PC-9 (cell line): ENCODE results near the gene CALM3. TPM values are rescaled to one million over a fixed set of nuclear protein-coding genes. Genes with fewer than 3 reads are reported as not detected.
A peak's percentile ranks its signal among the peaks of the same experiment; 100 is the strongest.

Experiments
- Bru-seq: library from RNA; stranded (reverse); fragments of 400-500 nt; gene quantifications from one replicate; lab custom pipeline; 2021; lab: Mats Ljungman, UMichigan
- BruChase-seq, 2 experiments: library from RNA; stranded (reverse); fragments of 400-500 nt; gene quantifications; one replicate each; lab custom pipeline; 2021; lab: Mats Ljungman, UMichigan
- BruUV-seq: library from RNA; stranded (reverse); fragments of 400-500 nt; replicated peaks from 2 replicates; lab custom pipeline; 2021; lab: Mats Ljungman, UMichigan
- CTCF ChIA-PET: fragments of 300-600 bp; sonication (Branson Sonifier 250); formaldehyde crosslinking; loops from one replicate; lab custom pipeline; 2022; ENCODE audit warnings: antibody characterized with exemption; lab: Charles Lee
- POLR2A ChIA-PET: fragments of 300-600 bp; sonication (Branson Sonifier 250); formaldehyde crosslinking; loops from one replicate; lab custom pipeline; 2022; ENCODE audit warnings: antibody characterized with exemption; ENCODE audit not compliant: unreplicated experiment; lab: Charles Lee
- DNase-seq, 2 experiments: peaks; one replicate each; pipeline versions ENCODE4 v3.0.0 to v3.0.0-alpha.2; 2015 to 2022; ENCODE audit warnings: mixed read lengths in 1 of 2
- H2AFZ ChIP-seq: fragments of 200-600 bp; sonication (generic); 2 replicates; pipeline ENCODE4 v1.8.1; 2017; ENCODE audit warnings: antibody characterized with exemption
- H3F3A ChIP-seq: fragments of 200-600 bp; sonication (generic); 2 replicates; pipeline ENCODE4 v1.8.1; 2017; ENCODE audit warnings: antibody characterized with exemption, mild to moderate bottlenecking, low read depth; ENCODE audit not compliant: insufficient read depth
- H3K27ac ChIP-seq: fragments of 200-600 bp; sonication (generic); 2 replicates; pipeline ENCODE4 v1.6.1; 2016; ENCODE audit warnings: mixed run types
- H3K27me3 ChIP-seq: fragments of 200-600 bp; sonication (generic); 2 replicates; pipeline ENCODE4 v1.6.1; 2016; ENCODE audit warnings: low read depth, mixed run types; ENCODE audit not compliant: insufficient read depth
- H3K36me3 ChIP-seq: fragments of 200-600 bp; sonication (generic); 2 replicates; pipeline ENCODE4 v1.6.1; 2016; ENCODE audit warnings: low read depth, mixed run types
- H3K4me1 ChIP-seq: fragments of 200-600 bp; sonication (generic); replicated peaks from 2 replicates; pipeline ENCODE4 v1.6.1; 2016; ENCODE audit warnings: mixed run types; ENCODE audit not compliant: insufficient read depth
- H3K4me2 ChIP-seq: fragments of 200-600 bp; sonication (generic); 2 replicates; pipeline ENCODE4 v1.6.1; 2017; ENCODE audit warnings: mixed run types
- H3K4me3 ChIP-seq: fragments of 200-600 bp; sonication (generic); 2 replicates; pipeline ENCODE4 v1.6.1; 2016; ENCODE audit warnings: mixed run types
- H3K79me2 ChIP-seq: fragments of 200-600 bp; sonication (generic); 2 replicates; pipeline ENCODE4 v1.6.1; 2017; ENCODE audit warnings: low read depth, mixed run types
- H3K9me2 ChIP-seq: fragments of 200-600 bp; sonication (generic); 2 replicates; pipeline ENCODE4 v1.8.1; 2017; ENCODE audit warnings: mild to moderate bottlenecking; ENCODE audit not compliant: insufficient read depth
- H3K9me3 ChIP-seq: fragments of 200-600 bp; sonication (generic); 2 replicates; pipeline ENCODE4 v1.8.1; 2016; ENCODE audit warnings: low read depth; ENCODE audit not compliant: insufficient read depth
- H4K20me1 ChIP-seq: fragments of 200-600 bp; sonication (generic); 2 replicates; pipeline ENCODE4 v1.8.1; 2017; ENCODE audit not compliant: insufficient read depth
- EZH2 ChIP-seq: fragments of 200-600 bp; sonication (generic); IDR thresholded peaks from 2 replicates; pipeline ENCODE4 v1.8.0; 2017; ENCODE audit warnings: antibody characterized with exemption, low read depth
- intact Hi-C: fragments of 100-400 bp; cut with micrococcal nuclease; formaldehyde crosslinking; loops from one replicate; pipeline ENCODE4 v1.10.0; 2022; ENCODE audit not compliant: unreplicated experiment
- long read RNA-seq: library from polyadenylated mRNA; stranded (forward); transcript quantifications from one replicate; pipeline ENCODE4 v2.0.0, GENCODE V29; 2022
- total RNA-seq: library from RNA; stranded (reverse); gene quantifications from 2 replicates; pipeline ENCODE4 v1.2.3, GENCODE V29; 2021
- TF ChIP-seq, protein P1 (sequence below): fragments of 200-600 bp; sonication (generic); conservative IDR thresholded peaks from 2 replicates; pipeline ENCODE4 v1.6.1; 2017; ENCODE audit warnings: mixed run types, antibody characterized with exemption, mild to moderate bottlenecking, moderate library complexity

Gene CALM3
- total RNA-seq, result 211 and 239 TPM in 2 replicates
- Bru-seq, nascent RNA, result percentile 75 among the genes with signal in this experiment
- percentile 90 among the genes with signal in this experiment for BruChase-seq, experiment 1, labeled RNA remaining after a 2-hour chase
- BruChase-seq, experiment 2, labeled RNA remaining after a 6-hour chase, result percentile 96 among the genes with signal in this experiment
- long read RNA-seq, transcript CALM3-202 (6 exons, 702 nt), result minor isoform, 5 of 417 reads
- long read RNA-seq, transcript CALM3-201 (6 exons, 2,289 nt), result major isoform, 357 of 417 reads
- long read RNA-seq, transcript CALM3-207 (4 exons, 721 nt), result minor isoform, 5 of 417 reads
- long read RNA-seq, partial matches to known transcripts, result 5 of 417 reads
- long read RNA-seq, other reads (novel, unspliced or antisense), result 44 of 417 reads

DNA sequence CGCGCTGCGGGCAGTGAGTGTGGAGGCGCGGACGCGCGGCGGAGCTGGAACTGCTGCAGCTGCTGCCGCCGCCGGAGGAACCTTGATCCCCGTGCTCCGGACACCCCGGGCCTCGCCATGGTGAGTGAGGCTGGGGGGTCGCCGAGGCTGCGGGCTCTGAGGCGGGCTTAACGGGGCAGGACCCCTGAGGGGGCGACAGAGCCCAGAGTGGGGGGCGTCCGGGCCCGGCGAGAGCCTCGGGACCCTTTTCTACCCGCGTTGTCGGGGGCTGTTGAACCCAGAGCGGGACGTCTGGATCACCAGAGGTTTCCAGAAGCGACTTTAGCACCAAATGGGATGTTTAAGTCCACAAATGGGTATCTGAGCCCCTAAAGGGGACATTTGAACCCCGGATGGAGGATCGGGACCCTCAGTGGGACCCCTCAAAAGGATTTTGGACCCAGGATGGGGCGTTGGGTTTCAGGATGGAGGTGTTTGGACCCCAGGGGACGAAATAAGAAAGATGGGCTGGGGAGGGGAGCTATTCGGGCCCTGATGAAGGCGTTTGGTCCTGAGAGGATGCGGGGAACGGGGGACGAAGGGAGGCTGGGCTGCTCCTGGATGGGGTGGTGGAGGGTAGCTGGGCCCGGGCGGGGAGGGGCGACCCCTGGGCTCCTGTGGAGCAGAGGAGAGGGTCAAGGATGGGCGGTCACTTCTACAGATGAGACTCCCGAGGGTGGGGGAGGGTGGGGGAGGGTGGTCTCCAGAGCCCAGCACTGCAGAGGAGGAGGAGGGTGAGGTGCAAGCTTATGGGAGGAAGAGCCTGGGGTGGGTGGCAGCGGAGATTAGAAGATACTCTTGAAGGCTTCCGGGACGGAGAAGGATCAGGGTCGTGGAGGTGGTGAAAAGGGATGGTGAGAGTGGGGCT is at the start of gene CALM3:
CALM3 (plus strand) TSS at position 13 of the 907 bp plus-strand sequence; CDS start at position 118, 105 bp downstream.
- CTCF ChIA-PET, result interaction anchor here (0.6 to 2.6 kb wide), 3 partner anchors 12 to 60 kb away, joined by 3 to 11 read pairs (median 4); no protein-coding TSS in a partner anchor
- no peaks in the 10 kb centered on the region for H3K27me3 ChIP-seq
- H4K20me1 ChIP-seq, result no peaks in the 10 kb centered on the region
- no peaks in the 10 kb centered on the region for H3K9me3 ChIP-seq
- peaks cover 12% of the 10 kb centered on the region; the same call in 1 of the 2 replicates for H3K4me1 ChIP-seq
- H3K4me3 ChIP-seq, result peak within 1 kb of the TSS; percentile 100
- peak within 1 kb of the TSS; percentile 93 for H3K27ac ChIP-seq
- peak within 1 kb of the TSS; percentile 89 for H3K4me2 ChIP-seq
- peaks cover 6% of the 10 kb centered on the region; the same call in 1 of the 2 replicates for H3K36me3 ChIP-seq
- H2AFZ ChIP-seq, result peak within 1 kb of the TSS; percentile 99
- peaks cover 4% of the 10 kb centered on the region; the same call in 1 of the 2 replicates for H3F3A ChIP-seq
- no peaks in the 10 kb centered on the region for H3K9me2 ChIP-seq
- BruUV-seq, result TSS peak; percentile 50
- DNase-seq, result no peak
- intact Hi-C loops, result no loop called here
- TF ChIP-seq, protein P1, sequence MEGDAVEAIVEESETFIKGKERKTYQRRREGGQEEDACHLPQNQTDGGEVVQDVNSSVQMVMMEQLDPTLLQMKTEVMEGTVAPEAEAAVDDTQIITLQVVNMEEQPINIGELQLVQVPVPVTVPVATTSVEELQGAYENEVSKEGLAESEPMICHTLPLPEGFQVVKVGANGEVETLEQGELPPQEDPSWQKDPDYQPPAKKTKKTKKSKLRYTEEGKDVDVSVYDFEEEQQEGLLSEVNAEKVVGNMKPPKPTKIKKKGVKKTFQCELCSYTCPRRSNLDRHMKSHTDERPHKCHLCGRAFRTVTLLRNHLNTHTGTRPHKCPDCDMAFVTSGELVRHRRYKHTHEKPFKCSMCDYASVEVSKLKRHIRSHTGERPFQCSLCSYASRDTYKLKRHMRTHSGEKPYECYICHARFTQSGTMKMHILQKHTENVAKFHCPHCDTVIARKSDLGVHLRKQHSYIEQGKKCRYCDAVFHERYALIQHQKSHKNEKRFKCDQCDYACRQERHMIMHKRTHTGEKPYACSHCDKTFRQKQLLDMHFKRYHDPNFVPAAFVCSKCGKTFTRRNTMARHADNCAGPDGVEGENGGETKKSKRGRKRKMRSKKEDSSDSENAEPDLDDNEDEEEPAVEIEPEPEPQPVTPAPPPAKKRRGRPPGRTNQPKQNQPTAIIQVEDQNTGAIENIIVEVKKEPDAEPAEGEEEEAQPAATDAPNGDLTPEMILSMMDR, result no peak
- TF ChIP-seq EZH2, result no peak
- H3K79me2 ChIP-seq, result peaks cover 35% of the 10 kb centered on the region
- POLR2A ChIA-PET, result interaction anchor here (0.5 to 0.6 kb wide), 4 partner anchors 24 to 1793 kb away, joined by 3 to 8 read pairs (median 6); partner anchors contain the start of gene PTGIR

DNA sequence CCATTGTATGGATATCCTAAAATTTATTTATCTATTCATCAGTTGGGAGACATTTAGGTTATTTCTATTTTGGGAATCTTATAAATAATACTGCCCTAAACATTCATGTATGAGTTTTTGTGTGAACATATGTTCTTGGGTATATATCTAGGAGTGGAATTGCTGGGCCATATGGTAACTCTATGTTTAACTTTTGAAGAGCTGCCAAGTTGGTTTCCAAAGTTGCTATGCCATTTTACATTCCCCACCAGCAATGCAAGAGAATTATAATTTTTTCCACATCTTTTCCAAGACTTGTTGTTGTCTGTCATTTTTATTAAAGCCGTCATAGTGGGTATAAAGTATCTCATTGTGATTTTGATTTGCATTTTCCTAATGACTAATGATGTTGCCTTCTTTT is 48.2 kb upstream of the CALM3 start:
- H3K4me3 ChIP-seq, result no peak overlapping the region
- intact Hi-C loops, result no loop called here
- no peak overlapping the region for H3K27ac ChIP-seq
- no peaks in the 10 kb centered on the region for H3K4me1 ChIP-seq
- no peaks in the 10 kb centered on the region for H4K20me1 ChIP-seq
- H3K9me3 ChIP-seq, result peaks cover 15% of the 10 kb centered on the region; the same call in 1 of the 2 replicates
- no peaks in the 10 kb centered on the region for H3K36me3 ChIP-seq
- no peak overlapping the region for H3K4me2 ChIP-seq
- no peaks in the 10 kb centered on the region for H3F3A ChIP-seq
- ChIA-PET CTCF (no interaction called here), POLR2A (no interaction called here)
- no TSS peak for BruUV-seq
- no peak overlapping the region for H2AFZ ChIP-seq
- H3K9me2 ChIP-seq, result no peaks in the 10 kb centered on the region
- H3K79me2 ChIP-seq, result no peaks in the 10 kb centered on the region
- no peak for DNase-seq
- TF ChIP-seq, protein P1, result no peak
- TF ChIP-seq EZH2, result no peak
- no peaks in the 10 kb centered on the region for H3K27me3 ChIP-seq

DNA sequence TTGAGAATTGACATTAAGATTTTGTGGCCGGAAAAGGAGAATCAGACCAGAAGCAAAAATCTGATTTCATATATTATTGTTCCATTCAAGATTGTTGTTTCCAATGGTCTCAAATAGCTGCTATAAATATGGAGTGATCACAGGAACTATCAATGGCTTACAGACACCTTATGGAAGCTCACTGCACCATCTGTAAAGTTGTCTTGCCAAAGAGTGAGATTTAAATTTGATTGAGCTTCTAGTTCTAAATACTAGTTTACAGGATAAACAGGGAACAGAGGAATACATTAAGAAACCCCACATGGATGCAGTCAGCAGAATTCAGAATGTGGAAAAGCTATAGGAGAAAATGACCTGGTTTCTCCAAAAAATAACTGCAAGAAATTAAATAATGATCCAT is 47.0 kb upstream of the CALM3 start:
- DNase-seq, result no peak
- Histone ChIP-seq H3K4me3 (no peak overlapping the region), H3K4me1 (no peaks in the 10 kb centered on the region), H3F3A (no peaks in the 10 kb centered on the region), H3K79me2 (no peaks in the 10 kb centered on the region), H2AFZ (no peak overlapping the region), H3K27ac (no peak overlapping the region), H3K9me3 (peaks cover 15% of the 10 kb centered on the region; the same call in 1 of the 2 replicates), H3K4me2 (no peak overlapping the region), H4K20me1 (no peaks in the 10 kb centered on the region), H3K9me2 (no peaks in the 10 kb centered on the region), H3K27me3 (no peaks in the 10 kb centered on the region), H3K36me3 (no peaks in the 10 kb centered on the region)
- intact Hi-C loops, result no loop called here
- POLR2A ChIA-PET, result interaction anchor here (0.6 kb wide), 1 partner anchor 103 kb away, joined by 24 read pairs; no protein-coding TSS in a partner anchor
- TF ChIP-seq EZH2, result no peak
- TF ChIP-seq, protein P1, result no peak
- BruUV-seq, result no TSS peak
- CTCF ChIA-PET, result no interaction called here
